GM19463 (cell line): ENCODE measurements around the gene PER1.

ENCODE experiments used
- ATAC-seq: cut with Tn5 transposase; IDR thresholded peaks from one replicate; pipeline ENCODE4 v1.9.1; 2021; ENCODE audit warnings: mild to moderate bottlenecking, moderate library complexity; ENCODE audit not compliant: unreplicated experiment

PER1 gene, protein sequence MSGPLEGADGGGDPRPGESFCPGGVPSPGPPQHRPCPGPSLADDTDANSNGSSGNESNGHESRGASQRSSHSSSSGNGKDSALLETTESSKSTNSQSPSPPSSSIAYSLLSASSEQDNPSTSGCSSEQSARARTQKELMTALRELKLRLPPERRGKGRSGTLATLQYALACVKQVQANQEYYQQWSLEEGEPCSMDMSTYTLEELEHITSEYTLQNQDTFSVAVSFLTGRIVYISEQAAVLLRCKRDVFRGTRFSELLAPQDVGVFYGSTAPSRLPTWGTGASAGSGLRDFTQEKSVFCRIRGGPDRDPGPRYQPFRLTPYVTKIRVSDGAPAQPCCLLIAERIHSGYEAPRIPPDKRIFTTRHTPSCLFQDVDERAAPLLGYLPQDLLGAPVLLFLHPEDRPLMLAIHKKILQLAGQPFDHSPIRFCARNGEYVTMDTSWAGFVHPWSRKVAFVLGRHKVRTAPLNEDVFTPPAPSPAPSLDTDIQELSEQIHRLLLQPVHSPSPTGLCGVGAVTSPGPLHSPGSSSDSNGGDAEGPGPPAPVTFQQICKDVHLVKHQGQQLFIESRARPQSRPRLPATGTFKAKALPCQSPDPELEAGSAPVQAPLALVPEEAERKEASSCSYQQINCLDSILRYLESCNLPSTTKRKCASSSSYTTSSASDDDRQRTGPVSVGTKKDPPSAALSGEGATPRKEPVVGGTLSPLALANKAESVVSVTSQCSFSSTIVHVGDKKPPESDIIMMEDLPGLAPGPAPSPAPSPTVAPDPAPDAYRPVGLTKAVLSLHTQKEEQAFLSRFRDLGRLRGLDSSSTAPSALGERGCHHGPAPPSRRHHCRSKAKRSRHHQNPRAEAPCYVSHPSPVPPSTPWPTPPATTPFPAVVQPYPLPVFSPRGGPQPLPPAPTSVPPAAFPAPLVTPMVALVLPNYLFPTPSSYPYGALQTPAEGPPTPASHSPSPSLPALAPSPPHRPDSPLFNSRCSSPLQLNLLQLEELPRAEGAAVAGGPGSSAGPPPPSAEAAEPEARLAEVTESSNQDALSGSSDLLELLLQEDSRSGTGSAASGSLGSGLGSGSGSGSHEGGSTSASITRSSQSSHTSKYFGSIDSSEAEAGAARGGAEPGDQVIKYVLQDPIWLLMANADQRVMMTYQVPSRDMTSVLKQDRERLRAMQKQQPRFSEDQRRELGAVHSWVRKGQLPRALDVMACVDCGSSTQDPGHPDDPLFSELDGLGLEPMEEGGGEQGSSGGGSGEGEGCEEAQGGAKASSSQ (N-terminal part only)

DNA sequence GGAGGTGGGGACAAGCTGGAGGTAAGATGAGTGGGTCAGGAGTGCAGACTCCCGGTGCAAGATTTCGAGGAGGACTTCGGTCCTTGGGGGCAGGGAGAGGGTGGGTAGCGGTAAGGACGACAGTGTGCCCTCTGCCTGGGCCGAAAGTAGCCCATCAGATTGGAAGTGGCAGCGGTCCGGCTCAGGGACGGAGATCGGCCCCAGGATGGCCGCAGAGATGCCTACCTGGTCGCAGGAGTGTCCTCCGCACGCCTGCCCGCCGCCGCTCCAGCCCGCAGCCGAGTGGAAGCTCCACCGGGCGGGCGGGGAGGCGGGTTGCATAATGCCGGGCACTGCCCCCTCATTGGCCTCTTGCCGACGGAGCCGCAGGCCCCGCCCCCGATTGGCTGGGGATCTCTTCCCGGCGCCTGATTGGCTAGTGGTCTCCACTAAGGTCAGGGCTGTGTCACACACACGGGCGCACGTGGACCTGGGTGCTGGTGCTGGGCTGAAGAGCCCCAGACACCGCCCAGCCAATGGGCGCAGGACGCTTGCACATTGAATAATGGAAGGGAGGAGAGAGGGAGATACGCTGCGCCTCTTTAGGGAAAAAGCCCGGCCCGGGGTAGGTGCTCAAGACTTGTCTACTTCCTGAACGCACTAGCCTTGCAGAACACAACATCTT is at the start of gene PER1:
Gene PER1, minus strand, starts transcription at position 293 of the 664 bp plus-strand sequence. CDS start 1,698 bp downstream, outside the sequence.
- ATAC-seq = no peak

DNA sequence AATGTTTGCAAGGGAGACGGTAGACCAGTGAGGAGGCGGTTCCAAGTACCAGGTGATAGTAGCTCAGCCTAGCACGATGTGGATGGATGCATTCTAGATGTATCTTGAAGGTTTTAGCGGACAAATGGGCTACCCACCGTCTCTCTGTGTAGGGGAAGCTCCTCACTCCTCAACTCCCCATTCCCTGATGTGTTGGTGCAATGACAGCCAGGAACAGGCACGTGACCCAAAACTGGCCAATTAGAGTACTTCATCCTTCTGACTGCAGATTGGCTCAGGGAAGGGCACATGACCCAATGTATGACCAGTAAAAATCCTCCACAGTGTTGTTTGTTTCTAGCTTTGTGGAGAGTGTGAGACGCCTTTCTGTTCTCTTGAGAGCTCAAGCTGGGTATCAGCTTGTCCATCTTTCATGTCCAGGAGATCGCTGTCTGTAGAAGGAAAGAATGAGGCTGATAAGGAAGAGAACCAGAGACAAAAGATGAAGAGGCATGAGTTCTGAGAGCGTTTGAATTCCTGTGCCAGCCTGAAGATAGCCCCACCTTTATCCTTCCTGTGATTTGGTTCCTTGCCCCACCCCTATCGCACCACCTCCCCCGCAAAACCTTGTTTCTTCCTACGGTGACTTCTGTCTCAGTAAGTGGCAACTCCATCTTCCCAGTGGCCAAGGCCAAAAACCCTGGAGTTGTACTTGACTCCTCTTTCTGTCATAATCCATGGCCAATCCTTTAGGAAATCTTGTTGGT is 40.0 kb upstream of the PER1 start:
- ATAC-seq = peak; percentile 25

DNA sequence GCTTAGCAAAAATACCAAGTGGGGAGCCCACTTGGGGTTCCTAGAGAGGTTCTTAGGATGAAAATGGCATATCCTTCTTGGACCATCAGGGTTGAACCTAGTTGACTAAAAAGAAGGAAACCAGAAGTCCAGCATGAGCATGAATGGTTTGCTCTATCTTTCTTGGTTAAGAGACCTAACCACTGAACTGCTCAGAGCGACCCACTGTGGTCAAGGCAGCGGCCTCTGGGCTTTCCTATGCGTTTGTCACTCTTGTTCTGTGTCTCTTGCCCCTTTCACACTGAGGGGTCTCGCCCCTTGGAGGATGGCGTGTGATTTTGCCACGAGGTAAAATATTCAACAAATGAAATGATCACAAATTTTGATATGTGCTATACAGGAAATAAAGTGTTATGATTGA is 38.3 kb upstream of the PER1 start:
- ATAC-seq = no peak

DNA sequence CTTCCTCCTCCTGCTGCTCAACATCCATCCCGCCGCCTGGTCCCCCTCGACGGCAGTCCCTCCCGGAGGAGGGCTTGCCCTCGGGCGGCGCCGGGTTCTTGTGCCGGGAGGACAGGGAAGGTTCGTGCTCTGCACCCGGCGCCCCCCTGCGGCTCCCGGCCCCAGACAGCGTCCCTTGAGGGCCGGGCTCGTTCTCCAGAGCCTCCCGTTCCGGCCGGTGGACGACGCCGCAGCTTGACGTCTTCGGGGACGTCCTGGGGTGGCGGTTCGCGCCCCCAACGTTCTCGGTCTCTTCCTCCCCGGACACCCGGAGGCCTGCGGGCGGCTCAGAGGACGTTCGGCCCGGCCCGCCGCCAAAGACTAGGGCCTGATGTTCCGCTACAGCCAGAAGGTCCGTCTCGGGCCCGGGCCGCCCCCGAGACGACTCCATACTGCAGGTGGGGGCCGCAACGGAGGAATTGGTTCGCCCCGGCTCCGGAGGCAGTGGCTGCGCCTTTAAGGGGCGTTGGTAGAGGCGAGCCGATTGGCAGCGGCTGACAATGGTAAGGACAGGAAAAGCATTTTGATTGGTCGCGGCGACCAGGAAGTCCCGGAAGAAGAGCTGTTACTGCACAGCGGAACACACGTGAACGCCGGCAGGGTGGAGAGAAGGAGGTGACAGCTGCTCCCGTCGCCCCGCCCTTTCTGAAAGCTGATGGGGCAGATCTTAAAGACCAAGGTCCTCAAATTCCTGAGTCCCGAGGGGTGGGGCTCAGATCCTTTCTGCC is 37.7 kb upstream of the PER1 start, which contains the start of gene BORCS6:
Gene BORCS6, minus strand, starts transcription at position 470 of the 767 bp plus-strand sequence. Its CDS starts 40 bp downstream, at position 430.
- ATAC-seq = peak; percentile 44

DNA sequence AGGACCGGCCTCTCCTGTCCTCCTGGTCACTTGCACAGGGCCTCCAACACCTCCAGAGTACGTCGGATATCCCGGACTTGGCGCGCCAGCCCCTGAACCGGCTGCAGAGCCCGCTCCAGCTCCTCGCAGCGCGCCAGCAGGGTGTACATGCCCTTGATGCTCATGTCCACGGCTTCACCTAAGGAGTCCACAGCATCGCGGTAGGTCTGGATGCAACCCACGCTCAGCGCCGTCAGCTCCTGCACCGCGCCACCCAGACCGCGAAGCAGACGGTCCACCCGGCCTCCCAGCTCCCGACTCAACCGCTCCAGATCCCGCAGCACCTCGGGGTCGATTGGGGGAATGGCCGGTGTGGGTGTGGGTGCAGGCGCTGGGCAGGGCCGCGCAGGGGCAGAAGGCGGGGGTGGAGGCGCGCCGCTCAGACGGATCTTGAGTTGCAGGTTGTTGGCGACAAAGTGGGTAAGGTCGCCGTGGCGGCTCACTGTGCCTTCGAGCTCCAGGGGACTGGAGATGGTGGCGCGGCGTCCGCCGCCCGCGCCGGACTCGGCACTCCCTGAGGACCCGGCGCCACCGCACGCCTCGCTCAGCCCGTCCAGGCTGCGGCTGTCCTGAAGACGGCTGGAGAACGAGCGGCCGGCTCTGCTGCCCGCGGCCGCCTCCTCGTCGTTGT is 37.0 kb upstream of the PER1 start:
- no peak for ATAC-seq

DNA sequence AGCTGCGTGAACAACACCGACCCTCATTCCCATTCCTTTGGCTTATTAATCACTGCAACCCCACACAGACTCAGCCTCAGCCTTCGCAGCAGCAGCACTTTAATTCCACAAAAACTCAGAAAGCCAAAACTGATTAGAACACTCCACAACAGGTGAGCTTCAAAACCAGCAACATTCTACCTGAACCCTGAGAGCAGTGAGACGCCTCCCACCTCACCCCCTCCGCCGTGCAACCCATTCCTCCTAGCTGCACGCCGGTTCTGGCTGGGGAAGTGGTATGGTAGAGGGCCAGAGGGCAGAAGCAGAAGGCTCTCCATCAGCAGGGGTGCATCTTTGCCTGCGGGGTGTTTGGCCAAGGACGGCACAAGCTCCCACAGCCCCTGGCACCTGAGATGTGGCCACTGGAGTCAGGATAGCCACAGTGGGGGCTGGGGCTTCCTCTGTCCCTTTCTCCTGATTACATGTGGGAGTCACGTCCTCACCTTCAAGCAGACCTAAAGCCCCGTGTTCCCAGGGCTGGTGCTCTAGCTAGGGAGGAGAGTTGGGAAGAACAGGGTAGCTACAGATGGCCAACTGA is 36.1 kb upstream of the PER1 start:
- no peak for ATAC-seq

DNA sequence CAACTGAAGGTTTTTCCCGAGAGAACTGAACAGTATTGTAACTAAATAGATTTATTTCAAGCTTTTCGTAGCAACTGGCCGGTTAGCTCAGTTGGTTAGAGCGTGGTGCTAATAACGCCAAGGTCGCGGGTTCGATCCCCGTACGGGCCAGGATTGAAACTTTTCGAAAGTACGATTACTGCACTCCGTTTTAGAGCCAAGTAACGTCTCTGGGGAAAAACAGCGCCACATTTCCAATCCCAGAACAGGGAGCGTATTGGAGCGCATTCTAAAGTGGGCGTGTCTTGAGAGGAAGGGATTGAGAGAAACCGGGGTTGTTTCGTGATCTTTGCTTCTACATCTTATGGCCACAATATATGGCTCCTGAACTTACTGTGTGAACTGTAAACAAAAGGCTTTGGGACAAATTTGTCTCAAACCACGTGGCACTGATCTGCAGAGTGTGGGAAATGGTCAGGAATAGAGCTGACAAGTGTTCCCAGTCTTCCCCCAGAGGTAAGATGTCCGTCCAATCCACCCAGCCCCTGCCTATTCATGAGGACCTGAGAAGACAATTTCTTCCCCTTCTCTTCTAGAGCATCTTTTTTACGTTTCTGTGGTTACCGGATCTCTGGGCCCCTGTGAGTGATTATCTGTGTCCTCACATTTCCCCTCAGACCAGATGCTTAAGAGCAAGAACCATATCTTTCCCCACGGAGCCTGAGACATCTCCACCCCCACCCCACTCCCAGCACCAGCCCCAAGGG is 35.5 kb upstream of the PER1 start:
- ATAC-seq = peak; percentile 24

DNA sequence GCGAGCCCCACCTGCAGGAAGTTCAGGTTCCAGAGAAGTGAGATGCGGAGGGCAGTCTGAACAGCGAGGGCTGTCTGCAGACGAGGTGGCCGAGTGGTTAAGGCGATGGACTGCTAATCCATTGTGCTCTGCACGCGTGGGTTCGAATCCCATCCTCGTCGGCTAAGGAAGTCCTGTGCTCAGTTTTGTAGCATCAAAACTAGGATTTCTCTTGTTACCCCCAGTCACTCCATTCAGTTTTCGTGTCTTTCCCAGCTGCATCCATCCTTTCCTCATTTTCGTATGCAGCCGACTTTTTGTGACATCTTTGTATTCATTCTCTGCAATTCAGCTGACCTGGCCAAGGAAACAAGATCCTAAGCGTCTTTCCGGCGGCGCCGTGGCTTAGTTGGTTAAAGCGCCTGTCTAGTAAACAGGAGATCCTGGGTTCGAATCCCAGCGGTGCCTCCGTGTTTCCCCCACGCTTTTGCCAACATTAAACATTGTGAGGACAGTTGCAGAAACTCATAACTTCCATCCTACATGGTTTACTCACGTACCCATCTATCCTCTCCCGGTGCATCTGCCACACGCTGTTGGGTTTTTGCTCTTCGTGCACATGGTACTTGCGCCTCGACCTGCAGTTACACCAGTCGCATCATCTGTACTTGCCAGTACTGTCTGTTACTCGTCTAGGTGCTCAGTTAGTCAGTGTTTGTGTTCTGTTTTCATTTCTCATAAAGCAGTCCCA is 34.7 kb upstream of the PER1 start:
- ATAC-seq = peak; percentile 16

DNA sequence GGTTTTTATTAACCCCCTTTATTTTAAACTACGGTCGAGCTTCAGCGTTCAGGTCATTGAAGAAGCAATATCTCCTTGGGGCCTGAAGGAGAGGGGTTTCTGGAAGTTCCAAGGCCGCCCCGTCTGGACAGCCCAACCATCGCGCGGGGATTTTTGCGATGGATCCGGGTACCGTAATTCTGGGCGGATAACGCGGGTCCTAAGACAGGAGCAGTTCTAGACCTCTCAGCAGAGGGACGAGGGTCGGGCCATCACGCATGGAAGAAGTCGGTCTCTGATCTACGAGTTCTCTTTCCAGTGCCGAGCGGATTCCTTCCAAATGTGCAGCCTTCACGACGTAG is 34.2 kb upstream of the PER1 start:
- ATAC-seq = no peak

DNA sequence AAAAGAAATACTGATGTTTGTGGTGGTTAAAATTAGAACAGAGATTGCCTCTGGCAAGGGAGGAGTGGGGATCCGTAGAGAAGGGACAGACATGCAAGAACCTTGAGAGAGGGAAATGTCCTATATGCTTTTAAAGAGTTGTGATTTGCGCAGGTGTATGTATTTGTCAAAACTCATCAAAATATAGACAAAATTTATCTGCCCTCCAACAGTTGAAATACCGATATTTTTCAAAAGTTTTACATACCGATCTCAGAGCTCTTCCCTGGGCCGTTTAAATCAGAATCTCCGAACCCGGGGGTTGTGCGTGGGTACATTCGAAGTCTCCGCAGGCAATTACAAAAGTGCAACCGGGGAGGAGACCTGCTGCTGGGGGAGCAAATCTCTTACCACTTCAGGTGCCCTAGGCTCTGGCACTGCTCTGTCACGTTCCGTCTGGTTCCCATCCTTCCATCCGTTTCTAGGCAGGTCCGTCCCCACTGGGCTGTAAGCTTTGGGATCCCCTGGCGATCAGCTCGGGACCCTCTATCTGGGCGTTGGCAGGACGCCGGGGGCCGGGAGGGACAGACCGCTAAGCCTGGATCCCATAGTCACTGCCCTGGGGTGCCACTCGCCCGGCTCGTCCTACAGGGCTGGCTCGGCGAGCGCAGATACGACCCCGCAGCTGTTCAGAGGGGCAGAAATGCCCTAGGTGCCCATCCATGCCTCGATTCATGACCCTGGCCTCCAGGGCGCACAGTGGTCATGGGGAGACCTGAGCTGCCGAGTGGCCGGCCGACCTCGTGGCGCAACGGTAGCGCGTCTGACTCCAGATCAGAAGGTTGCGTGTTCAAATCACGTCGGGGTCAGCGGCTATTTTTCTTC is 33.6 kb upstream of the PER1 start:
- no peak for ATAC-seq

DNA sequence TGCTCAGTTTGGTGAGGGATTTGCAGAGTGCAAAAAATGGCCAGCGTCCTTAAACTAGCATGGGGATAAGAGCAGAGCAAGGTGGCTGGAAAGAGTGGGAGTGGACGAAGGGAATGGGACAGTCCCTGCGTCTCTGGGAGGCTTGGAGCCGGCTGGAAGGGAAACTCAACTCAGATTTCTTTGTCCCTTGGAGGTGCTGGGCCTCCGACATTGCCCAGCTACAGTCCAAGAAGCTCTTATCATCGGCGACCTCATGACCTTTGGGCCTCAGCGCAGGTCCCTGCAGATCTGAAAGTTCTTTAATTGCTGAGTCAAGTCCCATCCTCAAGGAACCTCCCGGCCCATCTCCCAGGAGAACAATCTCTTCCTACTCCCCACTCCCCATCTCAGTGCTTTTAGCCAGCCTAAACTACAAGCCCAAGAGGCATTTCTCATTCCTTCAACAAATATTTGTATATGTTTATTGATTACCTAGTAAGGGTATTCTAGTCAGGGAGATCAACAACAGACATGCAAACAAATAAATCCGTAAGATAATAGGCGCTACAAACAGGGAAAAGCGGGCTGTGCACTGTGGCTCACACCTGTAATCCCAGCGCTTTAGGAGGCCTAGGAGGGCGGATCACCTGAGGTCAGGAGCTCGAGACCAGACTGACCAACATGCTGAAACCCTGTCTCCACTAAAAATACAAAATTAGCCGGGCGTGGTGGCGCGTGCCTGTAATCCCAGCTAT is 25.0 kb upstream of the PER1 start:
- no peak for ATAC-seq

DNA sequence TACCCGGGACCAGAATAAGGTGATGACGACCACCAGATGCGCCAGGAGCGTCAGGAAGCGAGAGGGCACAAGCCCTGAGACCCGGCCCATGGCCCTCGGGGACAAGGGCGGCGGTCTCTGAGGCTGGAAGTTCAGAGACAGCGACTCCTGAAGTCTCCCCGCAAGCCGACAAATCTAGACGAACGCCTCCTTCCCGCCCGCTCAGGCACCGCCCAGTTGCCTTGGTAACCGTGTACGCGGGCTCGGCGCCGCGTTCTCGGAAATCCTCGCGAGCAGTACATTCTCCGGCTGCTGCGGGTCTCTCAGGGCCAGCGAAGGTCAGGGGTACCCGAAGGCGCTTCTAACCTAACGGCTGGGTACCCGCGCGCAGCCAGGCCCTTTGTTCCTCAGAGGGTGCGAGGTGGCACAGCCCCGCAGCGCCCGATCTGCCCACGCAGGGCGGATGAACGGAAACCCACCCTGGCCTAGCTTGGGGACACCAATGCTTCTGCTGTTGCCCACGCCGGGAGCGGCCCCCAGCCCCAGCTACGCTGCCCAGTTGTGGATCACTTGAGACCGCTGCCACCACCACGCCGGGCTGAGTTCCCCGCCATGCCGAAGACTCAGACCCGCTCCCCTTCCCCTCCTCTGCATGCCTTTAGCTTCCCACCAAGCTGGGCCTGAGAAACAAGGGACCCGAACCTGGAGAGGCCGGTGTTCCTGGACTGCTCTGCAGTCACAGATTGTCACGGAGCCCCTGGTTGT is 24.2 kb upstream of the PER1 start, which contains the start of gene TMEM107:
Gene TMEM107, minus strand, starts transcription at position 184 of the 744 bp plus-strand sequence. Its CDS starts 94 bp downstream, at position 90.
- ATAC-seq = no peak

DNA sequence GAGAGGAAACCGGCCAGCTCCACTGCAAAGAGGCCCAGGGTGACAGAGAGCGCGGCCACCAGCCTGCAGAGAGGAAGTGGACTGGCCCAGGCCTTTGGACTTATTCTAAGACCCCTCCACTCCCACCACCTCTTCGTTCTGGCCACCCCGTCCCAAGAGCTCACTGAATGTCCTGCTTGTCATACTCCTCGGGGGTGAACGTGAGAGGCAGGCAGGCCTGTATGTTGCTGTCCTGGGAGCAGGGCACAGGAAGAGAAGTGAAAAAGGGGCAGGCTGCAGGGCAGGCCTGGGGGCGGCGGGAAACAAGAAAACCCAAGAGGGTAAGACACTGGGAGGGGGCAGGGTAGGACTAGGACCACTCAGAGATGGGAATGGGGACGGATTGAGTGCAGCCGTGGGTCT is 23.6 kb upstream of the PER1 start:
- ATAC-seq = no peak

DNA sequence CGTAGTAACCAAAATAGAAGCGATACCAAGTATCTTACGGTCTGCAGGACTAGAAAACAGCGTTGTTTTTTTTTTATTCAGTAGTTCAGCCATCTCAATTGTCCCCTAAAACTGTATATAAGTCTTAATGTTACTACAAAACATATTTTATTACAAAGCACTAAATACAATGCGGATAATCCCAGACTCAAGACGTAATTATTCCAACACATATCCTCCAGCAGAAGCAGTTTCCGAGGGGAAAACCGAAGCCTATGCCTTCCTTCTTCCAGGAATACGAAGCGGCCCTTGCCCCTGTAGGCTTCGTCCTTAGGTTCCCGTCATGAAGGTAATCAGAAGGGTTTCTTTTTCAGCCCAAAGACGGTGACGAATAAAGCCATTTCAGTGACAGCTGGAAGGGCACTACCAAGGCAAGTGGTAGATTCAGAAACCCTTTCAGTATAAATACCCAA is 21.7 kb upstream of the PER1 start:
- ATAC-seq = no peak
